ENCODE measurements around the gene THADA. TPM values are rescaled to one million over a fixed set of nuclear protein-coding genes. Genes with fewer than 3 reads are reported as not detected.

The THADA gene
- polyA plus RNA-seq, 1 donor: 13.2 TPM

GRCh38 chr2:43427032-43427424 lies 168.8 kb downstream of the THADA start:
- H3K27me3 ChIP-seq (ENCODE audit: control insufficient read depth, insufficient read depth, low read length): no peaks in the 10 kb centered on the region
- H3K36me3 ChIP-seq (ENCODE audit: control insufficient read depth, insufficient read depth, low read length): peaks cover 3% of the 10 kb centered on the region
- H3K4me1 ChIP-seq (ENCODE audit: control insufficient read depth, insufficient read depth, low read length): peaks cover 34% of the 10 kb centered on the region
- DNase-seq: no peak
- no peaks in the 10 kb centered on the region for H3K9me3 ChIP-seq (ENCODE audit: control insufficient read depth, low read depth, low read length)
- H3K4me3 ChIP-seq (ENCODE audit: low read length): no peak overlapping the region
- H3K27ac ChIP-seq (ENCODE audit: low read length): peak overlapping the region; percentile 74
- WGBS (ENCODE audit: insufficient coverage, low lambda C conversion rate): no CpG with 5 or more reads among the region's 8 CpGs

- WGBS (ENCODE audit: insufficient coverage, low lambda C conversion rate): no CpG with 5 or more reads among the region's 3 CpGs
- no peaks in the 10 kb centered on the region for H3K9me3 ChIP-seq (ENCODE audit: control insufficient read depth, low read depth, low read length)
- DNase-seq: peak; percentile 69 to 80
Measured at GRCh38 chr2:43426305-43427031, 169.4 kb downstream of the THADA start.

GRCh38 chr2:43425659-43426058 lies 170.2 kb downstream of the THADA start:
- no CpG with 5 or more reads among the region's 1 CpG for WGBS (ENCODE audit: insufficient coverage, low lambda C conversion rate)
- Histone ChIP-seq H3K9me3 (ENCODE audit: control insufficient read depth, low read depth, low read length) (no peaks in the 10 kb centered on the region), H3K27me3 (ENCODE audit: control insufficient read depth, insufficient read depth, low read length) (no peaks in the 10 kb centered on the region), H3K4me1 (ENCODE audit: control insufficient read depth, insufficient read depth, low read length) (peaks cover 34% of the 10 kb centered on the region), H3K27ac (ENCODE audit: low read length) (peak overlapping the region; percentile 74), H3K36me3 (ENCODE audit: control insufficient read depth, insufficient read depth, low read length) (peaks cover 3% of the 10 kb centered on the region), H3K4me3 (ENCODE audit: low read length) (no peak overlapping the region)
- DNase-seq: no peak

More at GRCh38 chr2:43426305-43427031, 169.4 kb downstream of the THADA start:
- H3K4me1 ChIP-seq (ENCODE audit: control insufficient read depth, insufficient read depth, low read length): peaks cover 34% of the 10 kb centered on the region
- no peaks in the 10 kb centered on the region for H3K27me3 ChIP-seq (ENCODE audit: control insufficient read depth, insufficient read depth, low read length)
- peaks cover 3% of the 10 kb centered on the region for H3K36me3 ChIP-seq (ENCODE audit: control insufficient read depth, insufficient read depth, low read length)
- H3K27ac ChIP-seq (ENCODE audit: low read length): peak overlapping the region; percentile 74
- H3K4me3 ChIP-seq (ENCODE audit: low read length): no peak overlapping the region

- Histone ChIP-seq H3K27ac (ENCODE audit: low read length) (peak overlapping the region; percentile 62), H3K4me3 (ENCODE audit: low read length) (no peak overlapping the region), H3K4me1 (ENCODE audit: control insufficient read depth, insufficient read depth, low read length) (peaks cover 42% of the 10 kb centered on the region), H3K27me3 (ENCODE audit: control insufficient read depth, insufficient read depth, low read length) (no peaks in the 10 kb centered on the region), H3K36me3 (ENCODE audit: control insufficient read depth, insufficient read depth, low read length) (peaks cover 3% of the 10 kb centered on the region), H3K9me3 (ENCODE audit: control insufficient read depth, low read depth, low read length) (no peaks in the 10 kb centered on the region)
- WGBS (ENCODE audit: insufficient coverage, low lambda C conversion rate): no CpG with 5 or more reads among the region's 6 CpGs
- DNase-seq: peak; percentile 35 to 77
Measured at GRCh38 chr2:43424262-43425207, 171.3 kb downstream of the THADA start.

GRCh38 chr2:43423941-43424261 lies 171.9 kb downstream of the THADA start:
- H3K27me3 ChIP-seq (ENCODE audit: control insufficient read depth, insufficient read depth, low read length): no peaks in the 10 kb centered on the region
- peaks cover 42% of the 10 kb centered on the region for H3K4me1 ChIP-seq (ENCODE audit: control insufficient read depth, insufficient read depth, low read length)
- peaks cover 3% of the 10 kb centered on the region for H3K36me3 ChIP-seq (ENCODE audit: control insufficient read depth, insufficient read depth, low read length)
- DNase-seq: no peak
- H3K27ac ChIP-seq (ENCODE audit: low read length): peak overlapping the region; percentile 62
- no peaks in the 10 kb centered on the region for H3K9me3 ChIP-seq (ENCODE audit: control insufficient read depth, low read depth, low read length)
- no peak overlapping the region for H3K4me3 ChIP-seq (ENCODE audit: low read length)

- WGBS (ENCODE audit: insufficient coverage, low lambda C conversion rate): no CpG with 5 or more reads among the region's 1 CpG
- Histone ChIP-seq H3K4me1 (ENCODE audit: control insufficient read depth, insufficient read depth, low read length) (peaks cover 31% of the 10 kb centered on the region), H3K36me3 (ENCODE audit: control insufficient read depth, insufficient read depth, low read length) (no peaks in the 10 kb centered on the region), H3K27me3 (ENCODE audit: control insufficient read depth, insufficient read depth, low read length) (no peaks in the 10 kb centered on the region), H3K9me3 (ENCODE audit: control insufficient read depth, low read depth, low read length) (no peaks in the 10 kb centered on the region), H3K4me3 (ENCODE audit: low read length) (no peak overlapping the region), H3K27ac (ENCODE audit: low read length) (no peak overlapping the region)
- no peak for DNase-seq
Measured at GRCh38 chr2:43421194-43421593, 174.6 kb downstream of the THADA start.

- peaks cover 24% of the 10 kb centered on the region for H3K4me1 ChIP-seq (ENCODE audit: control insufficient read depth, insufficient read depth, low read length)
- DNase-seq: no peak
Measured at GRCh38 chr2:43420389-43420801, 175.4 kb downstream of the THADA start.

GRCh38 chr2:43419876-43420275 lies 176.0 kb downstream of the THADA start:
- Histone ChIP-seq H3K27me3 (ENCODE audit: control insufficient read depth, insufficient read depth, low read length) (no peaks in the 10 kb centered on the region), H3K27ac (ENCODE audit: low read length) (no peak overlapping the region), H3K4me1 (ENCODE audit: control insufficient read depth, insufficient read depth, low read length) (peaks cover 19% of the 10 kb centered on the region), H3K9me3 (ENCODE audit: control insufficient read depth, low read depth, low read length) (no peaks in the 10 kb centered on the region), H3K4me3 (ENCODE audit: low read length) (no peak overlapping the region), H3K36me3 (ENCODE audit: control insufficient read depth, insufficient read depth, low read length) (no peaks in the 10 kb centered on the region)
- peak in 1 of 2 donors; percentile 16 for DNase-seq
- WGBS (ENCODE audit: insufficient coverage, low lambda C conversion rate): 60% methylated on average over 1 of the region's 2 CpGs

More at GRCh38 chr2:43420389-43420801, 175.4 kb downstream of the THADA start:
- Histone ChIP-seq H3K27ac (ENCODE audit: low read length) (no peak overlapping the region), H3K4me3 (ENCODE audit: low read length) (no peak overlapping the region), H3K27me3 (ENCODE audit: control insufficient read depth, insufficient read depth, low read length) (no peaks in the 10 kb centered on the region), H3K36me3 (ENCODE audit: control insufficient read depth, insufficient read depth, low read length) (no peaks in the 10 kb centered on the region), H3K9me3 (ENCODE audit: control insufficient read depth, low read depth, low read length) (no peaks in the 10 kb centered on the region)

GRCh38 chr2:43419243-43419642 lies 176.6 kb downstream of the THADA start:
- Histone ChIP-seq H3K27me3 (ENCODE audit: control insufficient read depth, insufficient read depth, low read length) (no peaks in the 10 kb centered on the region), H3K27ac (ENCODE audit: low read length) (no peak overlapping the region), H3K4me3 (ENCODE audit: low read length) (no peak overlapping the region), H3K36me3 (ENCODE audit: control insufficient read depth, insufficient read depth, low read length) (no peaks in the 10 kb centered on the region), H3K4me1 (ENCODE audit: control insufficient read depth, insufficient read depth, low read length) (peaks cover 13% of the 10 kb centered on the region), H3K9me3 (ENCODE audit: control insufficient read depth, low read depth, low read length) (no peaks in the 10 kb centered on the region)
- 100% methylated on average over 1 of the region's 3 CpGs for WGBS (ENCODE audit: insufficient coverage, low lambda C conversion rate)
- DNase-seq: no peak

- no peaks in the 10 kb centered on the region for H3K36me3 ChIP-seq (ENCODE audit: control insufficient read depth, insufficient read depth, low read length)
- no peak for DNase-seq
- peaks cover 11% of the 10 kb centered on the region for H3K4me1 ChIP-seq (ENCODE audit: control insufficient read depth, insufficient read depth, low read length)
- H3K27me3 ChIP-seq (ENCODE audit: control insufficient read depth, insufficient read depth, low read length): no peaks in the 10 kb centered on the region
- H3K27ac ChIP-seq (ENCODE audit: low read length): no peak overlapping the region
- H3K4me3 ChIP-seq (ENCODE audit: low read length): no peak overlapping the region
- H3K9me3 ChIP-seq (ENCODE audit: control insufficient read depth, low read depth, low read length): no peaks in the 10 kb centered on the region
- WGBS (ENCODE audit: insufficient coverage, low lambda C conversion rate): no CpG with 5 or more reads among the region's 3 CpGs
Measured at GRCh38 chr2:43418680-43419079, 177.2 kb downstream of the THADA start.

Measured in large intestine (tissue), 3 donors.